Inflammatory macrophage treated with lipopolysaccharide for 1 hour (primary cell): ENCODE data around the gene SYCE1.

ENCODE experiments used
- DNase-seq, 2 donors: peaks; one replicate each; pipeline ENCODE4 v3.0.0-alpha.2; 2020 to 2022

Gene SYCE1

DNA sequence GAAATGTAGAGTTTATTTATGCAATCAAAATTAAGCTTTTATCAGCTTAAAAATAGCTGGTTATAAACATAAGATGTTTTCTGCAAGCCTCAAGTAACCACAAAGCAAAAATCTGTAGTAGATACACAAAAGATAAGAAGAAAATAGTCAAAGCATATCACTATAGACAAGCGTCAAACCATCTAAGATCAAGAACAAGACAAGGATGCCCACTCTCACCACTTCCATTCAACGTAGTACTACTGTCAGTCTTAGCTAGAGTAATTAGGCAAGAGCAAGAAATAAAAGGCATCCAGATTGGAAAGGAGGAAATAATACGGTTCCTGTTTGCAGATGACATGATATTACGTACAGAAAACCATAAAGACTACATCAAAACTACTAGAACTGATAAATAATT is 55.7 kb downstream of the SYCE1 start:
- no peak for DNase-seq
